Keratinocyte (primary cell): ENCODE measurements around the gene CDH13.

Experiments used
- CTCF ChIP-seq, 3 experiments: IDR thresholded peaks in 1 of 3; conservative IDR thresholded peaks in 1 of 3; optimal IDR thresholded peaks in 1 of 3; 2 replicates in 2 of 3; 3 replicates in 1 of 3; pipeline versions ENCODE3 to v1.5.1; 2011; ENCODE audit warnings: low read length in 3 of 3, mild to moderate bottlenecking in 3 of 3, moderate library complexity in 2 of 3, control low read depth in 1 of 3, inconsistent platforms in 1 of 3; ENCODE audit not compliant: insufficient read depth in 2 of 3; ENCODE audit errors: extremely low read depth in 1 of 3
- EZH2 ChIP-seq: IDR thresholded peaks from one replicate; pipeline ENCODE4 v1.6.1; 2012; ENCODE audit warnings: inconsistent platforms, mild to moderate bottlenecking, low read length, moderate library complexity

GRCh38 chr16:82672676-82673075, 45.9 kb downstream of the CDH13 start:
- TF ChIP-seq CTCF (optimal IDR thresholded peaks at IDR 0.05 in 1 of 3, IDR thresholded peaks at IDR 0.05 in 1 of 3, conservative IDR thresholded peaks at IDR 0.05 in 1 of 3; ENCODE audit: extremely low read depth in 1 of 3, insufficient read depth in 2 of 3, low read length in 3 of 3), result no peak
- no peak for TF ChIP-seq EZH2
